ENCODE data around the gene TEX19.

TEX19 gene

DNA sequence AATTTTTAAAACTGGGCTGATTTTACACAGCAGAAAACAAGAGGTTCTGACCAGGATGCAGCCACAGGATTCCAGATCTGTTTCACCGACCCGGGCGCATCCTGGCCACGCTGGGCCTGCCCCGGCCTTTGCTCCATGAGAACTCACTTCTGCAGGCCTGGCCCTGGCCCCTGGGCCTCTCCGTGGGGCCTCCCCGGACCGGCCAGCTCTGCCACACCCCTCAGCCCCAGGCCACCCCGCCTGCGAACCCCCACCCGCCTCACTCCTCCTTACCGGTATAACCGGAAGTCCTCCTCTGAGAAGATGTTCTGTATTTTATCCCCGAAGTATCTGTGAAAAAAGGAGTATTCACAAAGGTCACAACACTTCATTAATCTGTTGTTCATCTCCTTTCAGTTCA, 46.0 kb downstream of the TEX19 start:
- no peaks in the 10 kb centered on the region for H3K4me1 ChIP-seq (ENCODE audit: control insufficient read depth, low read depth, low read length)
- H3K56ac ChIP-seq (ENCODE audit: low read length): no peak overlapping the region
- H3K79me2 ChIP-seq (ENCODE audit: control insufficient read depth, insufficient read depth, low read length): no peaks in the 10 kb centered on the region
- H3K18ac ChIP-seq (ENCODE audit: low read length): no peak overlapping the region
- H3K23ac ChIP-seq (ENCODE audit: low read length): no peak overlapping the region
- no peak overlapping the region for H2BK15ac ChIP-seq (replicated peaks; ENCODE audit: low read depth)
- H3K4me3 ChIP-seq (ENCODE audit: low read length): no peak overlapping the region
- no peak overlapping the region for H3K9ac ChIP-seq (ENCODE audit: low read length)
- no peak overlapping the region for H3K27ac ChIP-seq (ENCODE audit: low read depth, low read length)
- no CpG with 5 or more reads among the region's 14 CpGs for WGBS (ENCODE audit: extremely low coverage, insufficient coverage, low lambda C conversion rate)
- H3K27me3 ChIP-seq (ENCODE audit: insufficient read depth, low read length, poor library complexity): no peaks in the 10 kb centered on the region
- H2BK5ac ChIP-seq (ENCODE audit: low read length): no peak overlapping the region
- H2AK5ac ChIP-seq (ENCODE audit: low read length): no peak overlapping the region
- H3K36me3 ChIP-seq (ENCODE audit: control insufficient read depth, insufficient read depth, low read length): no peaks in the 10 kb centered on the region
- no peak overlapping the region for H4K8ac ChIP-seq (ENCODE audit: low read depth, low read length)
- no peak for DNase-seq
- H3K4me2 ChIP-seq (ENCODE audit: low read length): no peak overlapping the region
- no peaks in the 10 kb centered on the region for H3K79me1 ChIP-seq (ENCODE audit: low read length)
- no peak overlapping the region for H3K4ac ChIP-seq (ENCODE audit: low read depth, low read length)
- H2BK120ac ChIP-seq (ENCODE audit: low read depth, low read length): no peak overlapping the region
- no peak overlapping the region for H4K5ac ChIP-seq (ENCODE audit: low read length)

- H3K36me3 ChIP-seq (ENCODE audit: control insufficient read depth, insufficient read depth, low read length): no peaks in the 10 kb centered on the region
- H2BK15ac ChIP-seq (replicated peaks; ENCODE audit: low read depth): no peak overlapping the region
- H3K4me2 ChIP-seq (ENCODE audit: low read length): no peak overlapping the region
- H3K79me2 ChIP-seq (ENCODE audit: control insufficient read depth, insufficient read depth, low read length): no peaks in the 10 kb centered on the region
- H3K9ac ChIP-seq (ENCODE audit: low read length): no peak overlapping the region
- no peak overlapping the region for H4K8ac ChIP-seq (ENCODE audit: low read depth, low read length)
- no peak overlapping the region for H3K4me3 ChIP-seq (ENCODE audit: low read length)
- no peak overlapping the region for H4K5ac ChIP-seq (ENCODE audit: low read length)
- no peak overlapping the region for H3K27ac ChIP-seq (ENCODE audit: low read depth, low read length)
- no peak overlapping the region for H3K23ac ChIP-seq (ENCODE audit: low read length)
- DNase-seq: no peak
- no CpG with 5 or more reads among the region's 14 CpGs for WGBS (ENCODE audit: extremely low coverage, insufficient coverage, low lambda C conversion rate)
- no peaks in the 10 kb centered on the region for H3K27me3 ChIP-seq (ENCODE audit: insufficient read depth, low read length, poor library complexity)
- no peak overlapping the region for H2AK5ac ChIP-seq (ENCODE audit: low read length)
- H2BK120ac ChIP-seq (ENCODE audit: low read depth, low read length): no peak overlapping the region
- no peaks in the 10 kb centered on the region for H3K79me1 ChIP-seq (ENCODE audit: low read length)
- H3K56ac ChIP-seq (ENCODE audit: low read length): no peak overlapping the region
- H3K4me1 ChIP-seq (ENCODE audit: control insufficient read depth, low read depth, low read length): no peaks in the 10 kb centered on the region
- H2BK5ac ChIP-seq (ENCODE audit: low read length): no peak overlapping the region
- no peak overlapping the region for H3K18ac ChIP-seq (ENCODE audit: low read length)
- no peak overlapping the region for H3K4ac ChIP-seq (ENCODE audit: low read depth, low read length)
Measured at GRCh38 chr17:82406131-82406671, 47.2 kb downstream of the TEX19 start.

GRCh38 chr17:82407255-82407654, 48.2 kb downstream of the TEX19 start:
- Histone ChIP-seq H3K27me3 (ENCODE audit: insufficient read depth, low read length, poor library complexity) (no peaks in the 10 kb centered on the region), H3K36me3 (ENCODE audit: control insufficient read depth, insufficient read depth, low read length) (no peaks in the 10 kb centered on the region), H3K79me1 (ENCODE audit: low read length) (no peaks in the 10 kb centered on the region), H4K8ac (ENCODE audit: low read depth, low read length) (no peak overlapping the region), H3K18ac (ENCODE audit: low read length) (no peak overlapping the region), H3K4ac (ENCODE audit: low read depth, low read length) (no peak overlapping the region), H2BK5ac (ENCODE audit: low read length) (no peak overlapping the region), H3K4me3 (ENCODE audit: low read length) (no peak overlapping the region), H3K4me2 (ENCODE audit: low read length) (no peak overlapping the region), H2BK120ac (ENCODE audit: low read depth, low read length) (no peak overlapping the region), H2BK15ac (replicated peaks; ENCODE audit: low read depth) (no peak overlapping the region), H2AK5ac (ENCODE audit: low read length) (no peak overlapping the region), H3K56ac (ENCODE audit: low read length) (no peak overlapping the region), H3K27ac (ENCODE audit: low read depth, low read length) (no peak overlapping the region), H3K79me2 (ENCODE audit: control insufficient read depth, insufficient read depth, low read length) (no peaks in the 10 kb centered on the region), H3K4me1 (ENCODE audit: control insufficient read depth, low read depth, low read length) (no peaks in the 10 kb centered on the region), H4K5ac (ENCODE audit: low read length) (no peak overlapping the region), H3K9ac (ENCODE audit: low read length) (no peak overlapping the region), H3K23ac (ENCODE audit: low read length) (no peak overlapping the region)
- WGBS (ENCODE audit: extremely low coverage, insufficient coverage, low lambda C conversion rate): no CpG with 5 or more reads among the region's 13 CpGs
- DNase-seq: no peak

GRCh38 chr17:82408288-82408937, 49.4 kb downstream of the TEX19 start:
- Histone ChIP-seq H3K56ac (ENCODE audit: low read length) (no peak overlapping the region), H2BK5ac (ENCODE audit: low read length) (no peak overlapping the region), H3K27ac (ENCODE audit: low read depth, low read length) (no peak overlapping the region), H4K5ac (ENCODE audit: low read length) (no peak overlapping the region), H2AK5ac (ENCODE audit: low read length) (no peak overlapping the region), H3K23ac (ENCODE audit: low read length) (no peak overlapping the region), H3K36me3 (ENCODE audit: control insufficient read depth, insufficient read depth, low read length) (no peaks in the 10 kb centered on the region), H3K27me3 (ENCODE audit: insufficient read depth, low read length, poor library complexity) (no peaks in the 10 kb centered on the region), H3K4me3 (ENCODE audit: low read length) (no peak overlapping the region), H4K8ac (ENCODE audit: low read depth, low read length) (no peak overlapping the region), H3K79me1 (ENCODE audit: low read length) (no peaks in the 10 kb centered on the region), H3K79me2 (ENCODE audit: control insufficient read depth, insufficient read depth, low read length) (no peaks in the 10 kb centered on the region), H3K4me1 (ENCODE audit: control insufficient read depth, low read depth, low read length) (no peaks in the 10 kb centered on the region), H2BK120ac (ENCODE audit: low read depth, low read length) (no peak overlapping the region), H3K4me2 (ENCODE audit: low read length) (no peak overlapping the region), H3K9ac (ENCODE audit: low read length) (no peak overlapping the region), H2BK15ac (replicated peaks; ENCODE audit: low read depth) (no peak overlapping the region), H3K4ac (ENCODE audit: low read depth, low read length) (no peak overlapping the region), H3K18ac (ENCODE audit: low read length) (no peak overlapping the region)
- no peak for DNase-seq
- no CpG with 5 or more reads among the region's 15 CpGs for WGBS (ENCODE audit: extremely low coverage, insufficient coverage, low lambda C conversion rate)

DNA sequence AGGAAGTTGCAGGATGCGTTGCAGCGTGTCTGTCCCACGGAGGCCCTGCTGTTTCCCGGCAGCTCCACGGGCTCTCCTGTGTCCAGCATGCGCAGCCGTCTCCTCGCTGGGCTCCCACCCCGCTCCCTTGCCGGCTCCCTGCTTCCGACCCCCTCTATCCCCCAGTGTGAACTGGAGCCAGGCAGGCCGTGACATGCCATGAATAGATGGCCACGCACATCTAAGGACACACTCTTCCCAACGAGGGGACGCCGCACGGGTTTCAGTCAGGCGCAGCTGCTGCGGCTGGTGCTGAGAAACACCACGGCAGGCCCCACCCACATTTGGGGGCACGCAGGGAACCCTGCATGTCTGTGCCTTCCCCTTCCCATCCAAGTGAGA, 49.9 kb downstream of the TEX19 start:
- no peak overlapping the region for H3K18ac ChIP-seq (ENCODE audit: low read length)
- no peak overlapping the region for H4K8ac ChIP-seq (ENCODE audit: low read depth, low read length)
- no peak overlapping the region for H2BK15ac ChIP-seq (replicated peaks; ENCODE audit: low read depth)
- H3K79me1 ChIP-seq (ENCODE audit: low read length): no peaks in the 10 kb centered on the region
- H3K56ac ChIP-seq (ENCODE audit: low read length): no peak overlapping the region
- no peaks in the 10 kb centered on the region for H3K79me2 ChIP-seq (ENCODE audit: control insufficient read depth, insufficient read depth, low read length)
- H3K4me1 ChIP-seq (ENCODE audit: control insufficient read depth, low read depth, low read length): no peaks in the 10 kb centered on the region
- H4K5ac ChIP-seq (ENCODE audit: low read length): no peak overlapping the region
- no peak overlapping the region for H3K9ac ChIP-seq (ENCODE audit: low read length)
- H3K23ac ChIP-seq (ENCODE audit: low read length): no peak overlapping the region
- H2BK5ac ChIP-seq (ENCODE audit: low read length): no peak overlapping the region
- H3K27ac ChIP-seq (ENCODE audit: low read depth, low read length): no peak overlapping the region
- no peak overlapping the region for H3K4me2 ChIP-seq (ENCODE audit: low read length)
- H2BK120ac ChIP-seq (ENCODE audit: low read depth, low read length): no peak overlapping the region
- H3K4me3 ChIP-seq (ENCODE audit: low read length): no peak overlapping the region
- H3K27me3 ChIP-seq (ENCODE audit: insufficient read depth, low read length, poor library complexity): no peaks in the 10 kb centered on the region
- H2AK5ac ChIP-seq (ENCODE audit: low read length): no peak overlapping the region
- no peak overlapping the region for H3K4ac ChIP-seq (ENCODE audit: low read depth, low read length)
- no CpG with 5 or more reads among the region's 21 CpGs for WGBS (ENCODE audit: extremely low coverage, insufficient coverage, low lambda C conversion rate)
- DNase-seq: no peak
- H3K36me3 ChIP-seq (ENCODE audit: control insufficient read depth, insufficient read depth, low read length): no peaks in the 10 kb centered on the region

All from mesendoderm (in vitro differentiated cells).